Sigmoid colon (tissue), 3 donors: Measurements from ENCODE around the gene KAT8.

ENCODE experiments used
- CTCF ChIP-seq, 4 experiments: fragments of 450-650 bp in 3 of 4; fragments of 200-600 bp in 1 of 4; IDR thresholded peaks; one replicate each; pipeline ENCODE4 v1.5.1; 2016 to 2019; ENCODE audit warnings: antibody characterized with exemption in 4 of 4, mild to moderate bottlenecking in 3 of 4, moderate library complexity in 2 of 4
- POLR2A ChIP-seq, 2 donors: fragments of 450-650 bp; IDR thresholded peaks; one replicate each; pipeline ENCODE4 v1.6.1; 2016; ENCODE audit warnings: antibody characterized with exemption in 2 of 2, mild to moderate bottlenecking in 2 of 2, moderate library complexity in 2 of 2

GRCh38 chr16:31141489-31142108, 24.1 kb downstream of the KAT8 start:
- TF ChIP-seq POLR2A (IDR thresholded peaks at IDR 0.05) (no peak), CTCF (IDR thresholded peaks at IDR 0.05) (no peak)
